Sigmoid colon (tissue), 4 donors: ENCODE data around the gene ADCY5.

ENCODE experiments used
- CTCF ChIP-seq, 4 experiments: fragments of 450-650 bp in 3 of 4; fragments of 200-600 bp in 1 of 4; IDR thresholded peaks; one replicate each; pipeline ENCODE4 v1.5.1; 2016 to 2019; ENCODE audit warnings: antibody characterized with exemption in 4 of 4, mild to moderate bottlenecking in 3 of 4, moderate library complexity in 2 of 4
- POLR2A ChIP-seq, 2 donors: fragments of 450-650 bp; IDR thresholded peaks; one replicate each; pipeline ENCODE4 v1.6.1; 2016; ENCODE audit warnings: antibody characterized with exemption in 2 of 2, mild to moderate bottlenecking in 2 of 2, moderate library complexity in 2 of 2
- POLR2AphosphoS5 ChIP-seq, 4 donors: sonication (generic); formaldehyde crosslinking; IDR thresholded peaks; one replicate each; pipeline ENCODE4 v1.6.1; 2017; ENCODE audit warnings: antibody characterized with exemption in 4 of 4

- TF ChIP-seq CTCF (IDR thresholded peaks at IDR 0.05) (no peak), POLR2AphosphoS5 (IDR thresholded peaks at IDR 0.05) (no peak), POLR2A (IDR thresholded peaks at IDR 0.05) (no peak)
Measured at GRCh38 chr3:123291404-123291803, 157.5 kb downstream of the ADCY5 start.
